GM19452 (cell line): ENCODE measurements around the gene MAML3.

Experiments used
- ATAC-seq: cut with Tn5 transposase; IDR thresholded peaks from one replicate; pipeline ENCODE4 v1.9.1; 2021; ENCODE audit not compliant: unreplicated experiment

The MAML3 gene

GRCh38 chr4:140153718-140154571 lies at the start of gene MAML3:
TSS of gene MAML3 (minus strand) at chr4:140154184. CDS start at chr4:140153327, 857 bp downstream.
- ATAC-seq = peak; percentile 44

- no peak for ATAC-seq
Measured at GRCh38 chr4:140198942-140199341, 45.0 kb upstream of the MAML3 start.

GRCh38 chr4:140195806-140196205 lies 41.8 kb upstream of the MAML3 start:
- no peak for ATAC-seq

GRCh38 chr4:140189805-140190204 lies 35.8 kb upstream of the MAML3 start:
- ATAC-seq = no peak

- ATAC-seq = no peak
Measured at GRCh38 chr4:140188975-140189374, 35.0 kb upstream of the MAML3 start.

GRCh38 chr4:140187316-140187695 lies 33.3 kb upstream of the MAML3 start:
- ATAC-seq = no peak

- no peak for ATAC-seq
Measured at GRCh38 chr4:140186651-140187315, 32.8 kb upstream of the MAML3 start.

GRCh38 chr4:140186082-140186438 lies 32.1 kb upstream of the MAML3 start:
- no peak for ATAC-seq

- no peak for ATAC-seq
Measured at GRCh38 chr4:140185412-140186081, 31.6 kb upstream of the MAML3 start.

GRCh38 chr4:140183270-140183669 lies 29.3 kb upstream of the MAML3 start:
- ATAC-seq = no peak

- ATAC-seq = no peak
Measured at GRCh38 chr4:140180577-140180976, 26.6 kb upstream of the MAML3 start.

GRCh38 chr4:140176735-140177134 lies 22.8 kb upstream of the MAML3 start:
- no peak for ATAC-seq

- no peak for ATAC-seq
Measured at GRCh38 chr4:140174543-140174942, 20.6 kb upstream of the MAML3 start.

GRCh38 chr4:140172960-140173359 lies 19.0 kb upstream of the MAML3 start:
- ATAC-seq = no peak

- no peak for ATAC-seq
Measured at GRCh38 chr4:140170299-140170698, 16.3 kb upstream of the MAML3 start.

GRCh38 chr4:140168936-140169335 lies 15.0 kb upstream of the MAML3 start:
- ATAC-seq = no peak

- no peak for ATAC-seq
Measured at GRCh38 chr4:140168474-140168873, 14.5 kb upstream of the MAML3 start.

- no peak for ATAC-seq
Measured at GRCh38 chr4:140163029-140163810, 9.2 kb upstream of the MAML3 start.

GRCh38 chr4:140162596-140162995 lies 8.6 kb upstream of the MAML3 start:
- no peak for ATAC-seq

- ATAC-seq = no peak
Measured at GRCh38 chr4:140158365-140159030, 4.5 kb upstream of the MAML3 start.

- ATAC-seq = no peak
Measured at GRCh38 chr4:140157341-140157740, 3.4 kb upstream of the MAML3 start.
